SH-SY5Y (cell line): ENCODE measurements around the gene CACNA1I.

Source experiments
- GATA2 ChIP-seq: IDR thresholded peaks from 2 replicates; pipeline ENCODE4 v1.6.1; 2011; ENCODE audit warnings: mild to moderate bottlenecking, low read depth, low read length
- GATA3 ChIP-seq: IDR thresholded peaks from 2 replicates; pipeline ENCODE4 v1.6.1; 2011; ENCODE audit warnings: low read depth, mild to moderate bottlenecking, low read length, moderate library complexity

DNA sequence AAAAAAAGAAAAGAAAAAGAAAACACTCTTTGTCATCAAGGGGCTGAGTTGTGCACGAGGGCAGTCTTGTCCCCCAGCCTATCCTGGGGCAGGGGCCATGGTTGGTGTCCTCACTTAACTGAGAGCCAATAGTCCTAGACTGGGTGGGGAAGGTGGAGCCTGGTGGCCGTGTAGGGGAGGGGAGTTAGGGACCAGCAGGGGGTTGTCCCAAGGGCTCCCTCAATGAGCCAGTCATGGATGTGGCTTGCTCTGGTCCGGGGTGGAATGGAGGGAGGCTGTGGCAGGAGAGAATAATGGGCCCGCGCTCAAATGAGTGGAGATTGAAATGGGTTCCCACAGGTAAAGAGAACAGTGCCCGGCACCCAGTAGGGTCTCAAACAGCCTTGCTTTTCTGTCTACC, 46.2 kb downstream of the CACNA1I start:
- TF ChIP-seq GATA2 = no peak
- no peak for TF ChIP-seq GATA3
